Measurements from ENCODE around the gene BASP1.
A peak's percentile ranks its signal among the peaks of the same experiment; 100 is the strongest.
"Not testable (repeated sequence)": the region's sequence is repeated elsewhere in the genome, so short reads cannot be mapped to it uniquely, and the experiment has no call there.

The BASP1 gene

GRCh38 chr5:17190799-17191391, 26.5 kb upstream of the BASP1 start:
- DNase-seq = no peak

DNA sequence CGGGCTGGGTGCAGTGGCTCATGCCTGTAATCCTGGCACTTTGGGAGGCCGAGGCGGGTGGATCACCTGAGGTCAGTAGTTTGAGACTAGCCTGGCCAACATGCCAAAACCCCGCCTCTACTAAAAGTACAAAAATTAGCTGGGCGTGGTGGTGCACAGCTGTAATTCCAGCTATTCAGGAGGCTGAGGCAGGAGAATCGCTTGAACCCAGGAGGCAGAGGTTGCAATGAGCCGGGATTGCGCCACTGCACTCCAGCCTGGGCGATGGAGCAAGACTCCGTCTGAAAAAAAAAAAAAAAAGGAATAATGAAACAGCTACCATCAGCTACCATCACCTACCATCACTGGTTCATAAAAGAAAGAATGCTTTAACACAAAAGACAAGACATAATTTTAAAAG, 25.9 kb upstream of the BASP1 start:
- DNase-seq = not testable (repeated sequence)

DNA sequence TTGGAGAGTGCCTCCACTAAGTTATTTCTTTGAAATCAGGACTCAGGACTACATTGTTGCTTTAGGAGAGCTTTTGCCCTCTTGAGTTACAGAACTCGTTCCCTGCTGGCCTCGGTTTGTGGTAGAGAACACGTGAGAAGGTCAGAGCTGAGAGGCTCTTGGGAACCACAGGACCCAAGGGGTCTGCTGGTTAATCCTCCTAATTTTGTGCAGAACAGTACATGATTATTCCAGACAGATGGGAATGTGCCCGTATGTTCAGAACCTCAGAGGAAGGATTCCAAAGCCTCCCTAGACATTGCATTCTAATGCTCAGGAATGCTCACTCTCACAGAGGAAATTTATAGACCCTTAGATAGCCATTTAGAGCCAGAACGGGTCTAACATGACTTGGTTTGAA, 25.2 kb upstream of the BASP1 start:
- DNase-seq = no peak

- DNase-seq = no peak
These were observed 21.4 kb upstream of the BASP1 start for GRCh38 chr5:17196024-17196423.

DNA sequence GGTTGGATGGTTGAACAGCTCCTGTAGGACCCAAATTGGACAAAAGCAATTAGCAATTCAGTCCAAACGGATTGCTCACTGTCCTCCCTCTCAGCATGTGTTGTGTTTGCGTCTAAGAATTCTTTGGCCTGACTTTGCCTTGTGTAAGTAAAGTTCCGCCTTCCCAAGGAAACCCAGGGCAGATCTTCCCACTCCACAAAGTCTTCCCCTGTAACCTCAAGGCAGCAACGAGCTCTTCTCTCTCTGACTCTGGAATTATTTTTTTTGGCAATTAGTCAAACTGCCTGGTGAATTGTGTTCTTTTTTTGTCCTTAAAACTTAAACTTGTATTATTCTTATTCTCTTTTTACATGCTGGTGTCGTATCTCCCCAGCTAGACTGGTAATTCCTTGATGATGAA, 20.7 kb upstream of the BASP1 start:
- no peak for DNase-seq

DNA sequence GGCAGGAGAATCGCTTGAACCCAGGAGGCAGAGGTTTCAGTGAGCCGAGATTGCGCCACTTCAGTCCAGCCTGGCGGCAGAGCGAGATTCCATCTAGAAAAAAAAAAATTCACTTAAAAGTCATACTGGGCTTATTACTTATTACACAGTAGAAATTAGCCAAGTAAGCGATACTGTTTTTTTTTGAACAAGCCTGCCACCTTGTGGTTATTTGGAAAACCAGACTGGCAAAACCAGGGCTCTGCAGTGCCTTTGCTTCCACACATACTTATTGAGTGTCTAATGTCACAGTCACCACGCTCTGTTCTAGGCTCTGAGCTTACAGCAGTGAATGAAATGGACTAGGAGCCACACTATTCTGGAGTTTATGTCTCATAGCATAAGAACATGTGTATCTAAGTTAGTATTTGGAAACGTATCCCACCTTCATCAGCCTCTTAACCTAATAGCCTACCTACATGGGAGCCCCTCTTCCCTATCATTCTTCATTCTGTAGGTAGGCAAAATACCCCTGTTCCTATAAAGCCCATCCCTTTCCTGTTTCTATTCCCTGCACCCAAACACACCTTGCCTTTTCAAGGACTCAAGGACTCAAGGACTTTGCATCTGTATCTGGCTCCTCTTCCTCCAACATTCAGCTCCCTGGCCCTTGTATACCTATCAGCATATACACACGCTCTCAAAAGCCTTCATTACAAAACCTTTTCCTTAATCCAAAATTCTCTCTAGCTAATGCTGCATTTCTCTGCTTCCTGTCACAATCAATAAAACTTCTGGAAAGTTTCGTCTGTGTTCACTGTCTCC, 13.9 kb upstream of the BASP1 start:
- peak in 14 of 56 donors; percentile 2 to 58 (median 22) for DNase-seq

DNA sequence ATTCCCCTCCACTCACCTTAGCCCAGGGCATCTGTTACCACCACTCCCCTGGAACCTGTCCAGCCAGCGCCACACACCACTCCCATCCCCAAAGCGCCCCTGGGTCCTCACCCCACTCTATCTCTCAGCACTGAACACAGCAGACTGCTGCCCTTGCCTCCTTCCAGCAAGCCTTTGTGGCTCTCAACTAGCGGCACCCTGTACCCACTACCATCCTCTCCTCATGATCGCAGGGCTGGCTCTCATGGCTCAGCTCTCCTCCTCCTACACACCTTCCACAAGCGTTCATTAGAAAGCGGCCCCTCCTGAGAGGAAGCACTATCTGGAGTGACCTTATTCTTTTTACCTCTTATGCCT, 13.3 kb upstream of the BASP1 start:
- DNase-seq = peak in 1 of 56 donors; percentile 11

GRCh38 chr5:17206021-17206420, 11.4 kb upstream of the BASP1 start:
- DNase-seq = no peak

GRCh38 chr5:17212191-17212590, 5.2 kb upstream of the BASP1 start:
- DNase-seq = no peak

- no peak for DNase-seq
These were observed 4.4 kb upstream of the BASP1 start for GRCh38 chr5:17212996-17213395.

DNA sequence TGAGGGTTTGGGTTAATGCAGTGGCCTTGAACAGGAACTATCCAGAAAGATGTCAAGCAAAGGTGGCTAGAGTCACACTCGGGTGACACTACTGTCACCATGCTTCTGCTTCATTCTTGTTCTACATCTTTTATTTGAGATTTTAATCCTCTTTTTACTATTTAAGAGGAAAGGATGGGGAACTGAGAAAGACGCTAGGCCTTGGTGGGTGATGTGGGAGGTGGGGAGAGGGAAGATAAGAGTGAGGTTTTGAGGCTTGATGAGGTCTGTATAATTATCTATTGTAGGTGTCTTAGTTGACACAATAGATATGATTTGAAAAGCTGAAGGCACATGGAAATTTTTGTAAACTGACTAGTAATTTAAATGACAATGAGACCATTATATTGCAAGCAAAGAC, 3.5 kb upstream of the BASP1 start:
- no peak for DNase-seq

GRCh38 chr5:17214893-17215292, 2.5 kb upstream of the BASP1 start:
- DNase-seq = no peak

DNA sequence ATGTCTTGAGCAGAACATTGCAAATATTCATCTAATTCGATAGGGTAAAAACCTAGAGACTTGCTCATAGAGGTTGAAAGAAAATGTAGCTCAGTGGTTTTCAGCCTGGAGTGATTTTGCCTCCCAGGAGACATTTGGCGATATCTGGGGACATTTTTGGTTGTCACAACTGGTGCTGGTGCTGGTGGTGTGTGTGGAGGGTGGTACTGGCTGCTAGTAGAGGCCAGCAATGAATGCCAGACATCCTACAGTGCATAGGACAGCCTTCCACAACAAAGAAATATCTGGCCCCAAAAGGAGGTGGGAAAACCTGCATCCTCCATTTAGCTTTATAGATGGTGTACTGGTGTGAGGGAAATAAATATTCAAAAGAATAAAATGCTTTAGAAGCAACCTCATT, 2.1 kb upstream of the BASP1 start:
- DNase-seq = no peak

DNA sequence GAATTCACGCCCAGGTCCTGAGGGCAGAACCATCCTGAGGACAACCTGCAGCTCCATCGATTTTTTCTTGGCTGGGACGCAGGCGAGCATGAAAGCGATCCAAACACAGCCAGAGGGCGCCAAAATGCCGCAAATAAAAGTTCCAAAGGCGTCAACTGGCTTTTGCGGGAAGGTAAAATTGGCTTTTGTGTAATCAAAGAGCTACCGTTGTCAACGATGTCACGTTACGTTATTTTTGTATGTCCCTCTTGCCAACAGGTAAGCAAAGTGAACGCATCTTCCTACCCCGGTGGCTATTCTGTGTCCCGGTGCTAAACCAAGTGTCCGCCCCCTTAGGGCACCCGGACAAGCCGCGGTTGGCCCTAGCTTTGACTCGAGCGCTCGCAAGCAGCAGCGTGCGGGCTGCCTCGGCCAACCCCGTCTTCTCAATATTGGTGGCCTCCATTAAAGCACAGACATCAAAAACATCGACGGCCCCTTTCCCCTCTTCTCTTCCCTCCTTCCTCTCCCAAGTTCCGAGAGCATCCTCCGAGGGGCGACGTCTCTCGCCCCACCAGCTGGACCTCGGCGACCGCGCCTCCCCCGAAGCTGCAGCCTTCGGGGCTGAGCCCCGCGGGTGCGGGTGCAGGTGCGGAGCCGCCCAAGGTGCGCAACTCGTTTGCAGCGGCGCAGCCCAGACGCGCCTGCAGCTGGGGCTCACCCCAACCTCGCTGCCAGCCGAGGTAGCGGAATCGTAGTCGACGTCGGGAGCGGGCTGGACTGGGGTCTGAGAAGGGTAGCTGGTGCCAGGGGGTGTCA, 1.1 kb upstream of the BASP1 start:
- DNase-seq = peak in 54 of 56 donors; percentile 13 to 88 (median 60)

GRCh38 chr5:17216974-17217492, 398 bp upstream of the BASP1 start:
- peak in 24 of 56 donors; percentile 22 to 80 (median 60) for DNase-seq

GRCh38 chr5:17218353-17219005, 1.0 kb downstream of the BASP1 start:
- peak in 6 of 56 donors; percentile 18 to 61 (median 24) for DNase-seq

DNA sequence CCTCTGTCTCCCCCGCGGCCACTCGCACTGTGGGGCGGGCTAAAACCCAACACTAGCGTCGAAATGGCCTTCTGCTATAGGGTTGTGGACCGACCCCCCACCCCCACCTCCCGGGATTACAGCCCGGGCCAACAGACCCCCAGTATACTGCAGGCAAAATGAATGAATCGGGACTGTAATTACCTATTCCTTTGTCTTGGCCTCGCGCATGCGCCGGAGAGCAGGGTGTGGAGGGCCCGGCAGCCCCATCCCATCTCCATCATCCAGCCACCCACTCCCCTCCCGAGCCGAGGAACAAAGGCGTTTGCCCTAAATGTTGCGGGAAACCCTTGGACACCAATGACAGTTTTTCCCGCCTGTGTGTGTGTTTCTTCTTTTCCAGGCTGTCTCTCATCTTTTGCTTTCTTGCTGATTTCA, 1.6 kb downstream of the BASP1 start:
- DNase-seq = peak in 25 of 56 donors; percentile 6 to 54 (median 21)

DNA sequence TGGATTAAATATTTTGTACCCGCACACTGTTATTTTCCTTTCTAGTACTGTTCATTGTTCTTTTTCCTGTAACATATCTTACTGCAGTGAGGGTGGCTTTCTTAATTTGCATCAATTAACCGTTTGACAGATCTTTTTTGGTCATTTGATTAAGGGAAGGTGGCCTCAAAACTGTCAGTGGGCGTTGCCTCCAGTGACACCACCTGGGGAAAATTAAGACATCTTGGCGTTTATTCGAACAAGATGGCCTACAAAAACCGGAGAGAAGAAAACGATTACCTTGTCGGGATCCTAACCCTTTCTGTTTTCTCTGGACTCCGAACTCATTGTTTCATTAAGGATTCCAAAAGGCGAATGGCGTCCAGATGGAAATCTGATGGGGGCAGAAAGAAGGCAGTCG, 2.0 kb downstream of the BASP1 start:
- no peak for DNase-seq

- no peak for DNase-seq
These were observed 2.6 kb downstream of the BASP1 start for GRCh38 chr5:17219992-17220391.

DNA sequence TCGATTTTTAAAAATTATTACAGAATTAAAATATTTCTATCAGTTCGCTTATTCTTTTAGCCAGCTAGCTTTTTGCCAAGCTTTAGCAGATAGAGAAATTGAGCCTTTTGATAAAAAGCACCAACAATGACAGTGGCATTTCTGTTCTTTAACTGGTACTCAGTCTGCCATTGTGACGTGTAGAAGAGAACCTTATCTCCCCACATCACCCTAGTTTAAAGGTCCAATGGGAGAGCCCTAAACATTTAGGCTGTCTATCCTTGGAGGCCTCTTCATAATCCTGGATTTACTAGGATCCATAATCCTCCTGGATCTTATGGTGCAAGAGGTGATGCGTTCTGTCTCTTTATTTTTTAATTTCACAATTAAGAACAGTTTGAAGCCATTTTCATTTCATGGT, 3.0 kb downstream of the BASP1 start:
- DNase-seq = no peak

DNA sequence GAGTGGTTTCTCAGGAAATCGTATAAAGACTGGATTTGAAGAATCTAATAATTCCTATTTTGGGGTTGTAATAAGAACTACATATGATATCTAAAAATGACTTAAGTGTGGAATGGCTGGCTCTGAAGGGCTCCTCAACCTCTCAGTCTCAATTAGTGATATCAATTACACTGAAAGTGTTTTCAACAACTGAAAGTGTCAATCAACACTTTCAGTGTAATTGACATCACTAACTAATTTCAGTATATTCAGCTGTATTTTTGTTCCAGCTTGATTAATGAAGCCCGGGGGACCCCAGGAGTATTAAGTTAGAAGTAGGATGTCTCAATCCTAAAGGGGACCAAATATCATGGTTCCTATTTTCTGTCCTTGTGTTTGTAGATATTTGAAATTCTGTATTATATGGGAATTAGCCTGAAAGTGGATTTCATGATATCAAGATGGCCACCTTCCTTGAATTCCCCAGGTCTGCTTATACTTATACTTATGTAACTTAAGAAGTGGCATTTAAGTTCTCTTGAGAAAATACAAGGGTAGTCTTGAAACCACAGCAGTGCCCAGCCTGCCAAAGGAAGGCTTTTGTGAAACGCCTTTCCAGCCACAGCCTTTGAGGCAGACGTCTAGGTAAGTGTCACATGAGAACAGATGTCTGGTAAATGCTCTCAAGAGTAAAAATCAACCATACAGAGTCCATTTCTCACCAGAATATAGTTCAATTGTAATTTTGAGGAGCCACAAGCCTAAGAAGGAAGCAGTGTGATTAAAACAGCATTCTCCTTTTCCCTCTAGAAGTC, 4.6 kb downstream of the BASP1 start:
- no peak for DNase-seq

Measured in amygdala (tissue), 56 donors.